ENCODE data around the gene BEST3.

GRCh38 chr12:69620077-69620476, 79.0 kb downstream of the BEST3 start:
- TF ChIP-seq CTCF (IDR thresholded peaks at IDR 0.05): no peak
- no peak for TF ChIP-seq EZH2 (IDR thresholded peaks at IDR 0.05; ENCODE audit: borderline replicate concordance, insufficient read depth, low read depth, low read length, poor library complexity, severe bottlenecking)
